Measurements from ENCODE around the gene ABHD15.
A peak's percentile ranks its signal among the peaks of the same experiment; 100 is the strongest.

DNA sequence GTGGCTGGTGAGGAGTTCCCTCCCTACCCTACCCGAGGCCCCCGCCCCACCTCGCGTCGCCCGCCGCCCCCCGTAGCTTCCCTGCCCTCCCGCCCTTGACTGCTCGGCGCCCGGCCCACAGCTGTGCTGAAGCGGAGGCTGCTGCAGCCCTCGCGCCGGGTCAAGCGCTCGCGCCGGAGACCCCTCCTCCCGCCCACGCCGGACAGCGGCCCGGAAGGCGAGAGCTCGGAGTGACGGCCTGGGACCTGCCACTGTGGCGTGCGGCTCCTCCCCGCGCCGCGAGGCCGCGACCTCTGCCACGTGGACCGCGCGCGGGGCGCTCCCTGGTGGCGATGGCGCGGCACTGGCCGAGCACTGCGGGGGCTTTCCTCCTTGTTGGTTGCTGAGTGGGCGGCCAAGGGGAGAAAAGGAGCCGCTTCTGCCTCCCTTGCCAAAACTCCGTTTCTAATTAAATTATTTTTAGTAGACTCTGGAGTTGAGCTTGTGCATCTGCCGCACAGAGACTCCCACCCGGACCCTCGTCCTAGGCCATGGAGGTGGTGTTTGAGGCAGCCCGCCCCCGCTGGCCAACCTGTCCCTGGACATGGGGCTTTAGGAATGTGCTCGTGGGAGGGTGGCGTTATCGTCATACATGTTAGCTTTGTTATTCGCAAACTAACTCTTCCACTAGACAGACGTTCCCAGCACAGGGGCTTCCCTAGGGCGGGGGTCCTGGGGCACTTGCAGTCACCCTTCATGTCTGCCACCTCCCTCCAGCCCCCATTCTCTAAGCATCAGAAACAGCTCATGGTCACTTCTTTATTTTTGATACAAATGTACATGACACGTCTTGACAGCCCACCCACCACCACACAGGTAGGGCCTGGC, 6.1 kb upstream of the ABHD15 start:
- TF ChIP-seq, protein P1, sequence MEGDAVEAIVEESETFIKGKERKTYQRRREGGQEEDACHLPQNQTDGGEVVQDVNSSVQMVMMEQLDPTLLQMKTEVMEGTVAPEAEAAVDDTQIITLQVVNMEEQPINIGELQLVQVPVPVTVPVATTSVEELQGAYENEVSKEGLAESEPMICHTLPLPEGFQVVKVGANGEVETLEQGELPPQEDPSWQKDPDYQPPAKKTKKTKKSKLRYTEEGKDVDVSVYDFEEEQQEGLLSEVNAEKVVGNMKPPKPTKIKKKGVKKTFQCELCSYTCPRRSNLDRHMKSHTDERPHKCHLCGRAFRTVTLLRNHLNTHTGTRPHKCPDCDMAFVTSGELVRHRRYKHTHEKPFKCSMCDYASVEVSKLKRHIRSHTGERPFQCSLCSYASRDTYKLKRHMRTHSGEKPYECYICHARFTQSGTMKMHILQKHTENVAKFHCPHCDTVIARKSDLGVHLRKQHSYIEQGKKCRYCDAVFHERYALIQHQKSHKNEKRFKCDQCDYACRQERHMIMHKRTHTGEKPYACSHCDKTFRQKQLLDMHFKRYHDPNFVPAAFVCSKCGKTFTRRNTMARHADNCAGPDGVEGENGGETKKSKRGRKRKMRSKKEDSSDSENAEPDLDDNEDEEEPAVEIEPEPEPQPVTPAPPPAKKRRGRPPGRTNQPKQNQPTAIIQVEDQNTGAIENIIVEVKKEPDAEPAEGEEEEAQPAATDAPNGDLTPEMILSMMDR (IDR thresholded peaks at IDR 0.05): peak; percentile 45 to 77
- no peak for TF ChIP-seq POLR2A (IDR thresholded peaks at IDR 0.05)
- no peak for TF ChIP-seq EP300 (IDR thresholded peaks at IDR 0.05)
